ENCODE data around the gene OTUD5. TPM values are rescaled to one million over a fixed set of nuclear protein-coding genes. Genes with fewer than 3 reads are reported as not detected.

The OTUD5 gene
- total RNA-seq, 4 donors from 2014 or later, result 39.9 to 53.9 (median 48.5) TPM

- H3K27me3 ChIP-seq, result no peaks in the 10 kb centered on the region
- no peak overlapping the region for H3K4me3 ChIP-seq
- 77% methylated on average over 2 of the region's 7 CpGs for WGBS
- TF ChIP-seq, protein P1, sequence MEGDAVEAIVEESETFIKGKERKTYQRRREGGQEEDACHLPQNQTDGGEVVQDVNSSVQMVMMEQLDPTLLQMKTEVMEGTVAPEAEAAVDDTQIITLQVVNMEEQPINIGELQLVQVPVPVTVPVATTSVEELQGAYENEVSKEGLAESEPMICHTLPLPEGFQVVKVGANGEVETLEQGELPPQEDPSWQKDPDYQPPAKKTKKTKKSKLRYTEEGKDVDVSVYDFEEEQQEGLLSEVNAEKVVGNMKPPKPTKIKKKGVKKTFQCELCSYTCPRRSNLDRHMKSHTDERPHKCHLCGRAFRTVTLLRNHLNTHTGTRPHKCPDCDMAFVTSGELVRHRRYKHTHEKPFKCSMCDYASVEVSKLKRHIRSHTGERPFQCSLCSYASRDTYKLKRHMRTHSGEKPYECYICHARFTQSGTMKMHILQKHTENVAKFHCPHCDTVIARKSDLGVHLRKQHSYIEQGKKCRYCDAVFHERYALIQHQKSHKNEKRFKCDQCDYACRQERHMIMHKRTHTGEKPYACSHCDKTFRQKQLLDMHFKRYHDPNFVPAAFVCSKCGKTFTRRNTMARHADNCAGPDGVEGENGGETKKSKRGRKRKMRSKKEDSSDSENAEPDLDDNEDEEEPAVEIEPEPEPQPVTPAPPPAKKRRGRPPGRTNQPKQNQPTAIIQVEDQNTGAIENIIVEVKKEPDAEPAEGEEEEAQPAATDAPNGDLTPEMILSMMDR (IDR thresholded peaks at IDR 0.05), result no peak
- TF ChIP-seq POLR2AphosphoS5 (IDR thresholded peaks at IDR 0.05) (no peak), POLR2A (IDR thresholded peaks at IDR 0.05; ENCODE audit: low read depth) (no peak), EP300 (IDR thresholded peaks at IDR 0.05) (no peak)
- no peak for DNase-seq (ENCODE audit: extremely low spot score)
- intact Hi-C loops (cut with DNase I), result no loop called here
- peaks cover 0 to 16% (median 15%) of the 10 kb centered on the region in 4 donors for H3K4me1 ChIP-seq
- H3K36me3 ChIP-seq, result peaks cover 4 to 55% (median 39%) of the 10 kb centered on the region in 4 donors
- H3K9me3 ChIP-seq, result no peaks in the 10 kb centered on the region
- no peak overlapping the region for H3K27ac ChIP-seq (replicated peaks in 1 of 4)
Observed at GRCh38 chrX:48975041-48975440, 17.6 kb upstream of the OTUD5 start.

- 69% methylated on average over 2 of the region's 2 CpGs for WGBS
- H3K36me3 ChIP-seq, result peaks cover 4 to 51% (median 39%) of the 10 kb centered on the region in 4 donors
- H3K27me3 ChIP-seq, result no peaks in the 10 kb centered on the region
- intact Hi-C loops (cut with DNase I), result no loop called here
- no peak overlapping the region for H3K4me3 ChIP-seq
- H3K27ac ChIP-seq (replicated peaks in 1 of 4), result no peak overlapping the region
- TF ChIP-seq, protein P1 (IDR thresholded peaks at IDR 0.05), result no peak
- TF ChIP-seq POLR2AphosphoS5 (IDR thresholded peaks at IDR 0.05), result no peak
- TF ChIP-seq EP300 (IDR thresholded peaks at IDR 0.05), result no peak
- no peak for TF ChIP-seq POLR2A (IDR thresholded peaks at IDR 0.05; ENCODE audit: low read depth)
- H3K4me1 ChIP-seq, result peaks cover 0 to 16% (median 15%) of the 10 kb centered on the region in 4 donors
- DNase-seq (ENCODE audit: extremely low spot score), result no peak
- no peaks in the 10 kb centered on the region for H3K9me3 ChIP-seq
Observed at GRCh38 chrX:48974574-48974973, 17.2 kb upstream of the OTUD5 start.

- TF ChIP-seq POLR2A (IDR thresholded peaks at IDR 0.05; ENCODE audit: low read depth) (no peak), POLR2AphosphoS5 (IDR thresholded peaks at IDR 0.05) (no peak), EP300 (IDR thresholded peaks at IDR 0.05) (no peak)
- TF ChIP-seq, protein P1 (IDR thresholded peaks at IDR 0.05), result no peak
- Histone ChIP-seq H3K4me1 (peaks cover 0 to 16% (median 15%) of the 10 kb centered on the region in 4 donors), H3K4me3 (no peak overlapping the region), H3K9me3 (no peaks in the 10 kb centered on the region), H3K27ac (replicated peaks in 1 of 4) (no peak overlapping the region), H3K36me3 (peaks cover 4 to 51% (median 39%) of the 10 kb centered on the region in 4 donors), H3K27me3 (no peaks in the 10 kb centered on the region)
- no peak for DNase-seq (ENCODE audit: extremely low spot score)
- intact Hi-C loops (cut with DNase I), result no loop called here
- WGBS, result 82% methylated on average over 3 of the region's 3 CpGs
Observed at GRCh38 chrX:48974033-48974432, 16.6 kb upstream of the OTUD5 start.

- Histone ChIP-seq H3K27ac (replicated peaks in 1 of 4) (peak overlapping the region; percentile 10 to 53 (median 38)), H3K4me3 (peak overlapping the region; percentile 35 to 55 (median 42)), H3K4me1 (peaks cover 0 to 16% (median 15%) of the 10 kb centered on the region in 4 donors), H3K27me3 (no peaks in the 10 kb centered on the region), H3K9me3 (no peaks in the 10 kb centered on the region), H3K36me3 (peaks cover under 1 to 36% (median 28%) of the 10 kb centered on the region in 4 donors)
- TF ChIP-seq, protein P1 (IDR thresholded peaks at IDR 0.05), result peak; percentile 33 to 56 (median 37)
- TF ChIP-seq POLR2A (IDR thresholded peaks at IDR 0.05; ENCODE audit: low read depth), result no peak
- DNase-seq (ENCODE audit: extremely low spot score), result no peak
- 63% methylated on average over 10 of the region's 13 CpGs for WGBS
- intact Hi-C loops (cut with DNase I), result no loop called here
Observed at GRCh38 chrX:48972220-48973164, 15.1 kb upstream of the OTUD5 start.

All from esophagus muscularis mucosa (tissue), 4 donors.